Endothelial cell (in vitro differentiated cells): ENCODE data around the gene S100A1. TPM values are rescaled to one million over a fixed set of nuclear protein-coding genes. Genes with fewer than 3 reads are reported as not detected.

ENCODE experiments used
- DNase-seq: peaks from one replicate; pipeline ENCODE4 v3.0.0; 2021; ENCODE audit warnings: low spot score
- H3K27ac Mint-ChIP-seq: one replicate; pipeline ENCODE4 v1.8.0; 2021; ENCODE audit warnings: mixed read lengths, inconsistent platforms; ENCODE audit not compliant: unreplicated experiment
- H3K27me3 Mint-ChIP-seq: one replicate; pipeline ENCODE4 v1.8.0; 2021; ENCODE audit warnings: mild to moderate bottlenecking, moderate library complexity, mixed read lengths, inconsistent platforms; ENCODE audit not compliant: unreplicated experiment
- H3K36me3 Mint-ChIP-seq: one replicate; pipeline ENCODE4 v1.8.0; 2021; ENCODE audit warnings: mild to moderate bottlenecking, low read depth, mixed read lengths, inconsistent platforms; ENCODE audit not compliant: unreplicated experiment
- H3K4me1 Mint-ChIP-seq: one replicate; pipeline ENCODE4 v1.8.0; 2021; ENCODE audit warnings: mild to moderate bottlenecking, mixed read lengths, inconsistent platforms; ENCODE audit not compliant: unreplicated experiment
- H3K4me3 Mint-ChIP-seq: one replicate; pipeline ENCODE4 v1.8.0; 2021; ENCODE audit warnings: mild to moderate bottlenecking, mixed read lengths, inconsistent platforms; ENCODE audit not compliant: unreplicated experiment
- H3K9me3 Mint-ChIP-seq: one replicate; pipeline ENCODE4 v1.8.0; 2021; ENCODE audit warnings: mixed read lengths, inconsistent platforms; ENCODE audit not compliant: unreplicated experiment
- CTCF ChIP-seq: fragments of 200-600 bp; sonication (generic); IDR thresholded peaks from one replicate; pipeline ENCODE4 v1.5.0; 2021; ENCODE audit warnings: antibody characterized with exemption; ENCODE audit not compliant: unreplicated experiment
- total RNA-seq: library from RNA; stranded (reverse); fragmentation: NEBNext Ultra II Directional; extraction: Animal tissue kit (Norgen Biotek cat#: 25700); gene quantifications from one replicate; pipeline ENCODE4 v1.2.1, GENCODE V29; 2021; ENCODE audit not compliant: unreplicated experiment

S100A1 gene
- total RNA-seq, 1 donor from 2014 or later, result not detected

DNA sequence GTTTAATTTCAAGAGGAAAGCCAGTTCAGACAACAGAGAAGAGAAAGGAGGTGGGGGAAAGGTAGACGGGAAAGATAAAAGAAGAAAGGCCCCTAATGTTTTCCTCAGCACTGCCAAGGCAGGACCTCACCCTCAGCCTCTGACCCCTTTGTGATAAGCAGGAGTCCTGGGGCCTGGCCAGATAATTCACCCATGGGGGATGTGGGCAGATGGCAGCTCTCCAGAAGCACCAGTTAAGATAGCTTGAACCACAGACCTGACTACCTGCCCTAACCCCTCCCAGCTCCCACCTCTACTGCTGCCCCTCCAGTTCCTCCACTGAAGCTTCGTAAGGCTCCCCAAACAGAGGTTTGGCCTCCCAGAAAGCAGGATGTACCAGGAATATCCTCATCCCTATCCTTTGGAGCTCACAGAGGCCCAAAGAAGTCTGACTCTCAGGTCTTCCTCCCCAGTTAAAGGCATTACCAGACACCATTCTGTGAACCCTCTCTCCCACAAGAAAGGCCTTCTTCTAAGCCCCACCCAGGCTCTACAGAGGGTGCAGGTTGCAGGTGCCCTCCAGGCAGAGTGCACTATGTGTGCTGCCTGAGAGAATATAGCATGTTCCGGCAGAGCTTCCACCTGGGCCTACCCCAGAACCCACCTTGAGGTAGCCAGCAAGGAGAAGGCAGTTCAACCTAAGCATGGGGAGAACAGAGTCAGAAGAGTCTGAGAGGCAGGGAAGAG, 21.1 kb downstream of the S100A1 start:
- Mint-ChIP-seq H3K9me3 (no peaks in the 10 kb centered on the region), H3K4me1 (peaks cover 3% of the 10 kb centered on the region), H3K36me3 (peaks cover 25% of the 10 kb centered on the region), H3K4me3 (no peak overlapping the region), H3K27ac (no peak overlapping the region), H3K27me3 (peaks cover 7% of the 10 kb centered on the region)
- TF ChIP-seq CTCF, result no peak
- no peak for DNase-seq

GRCh38 chr1:153649863-153650235, 21.6 kb downstream of the S100A1 start:
- no peak overlapping the region for H3K4me3 Mint-ChIP-seq
- DNase-seq, result no peak
- H3K27ac Mint-ChIP-seq, result no peak overlapping the region
- H3K27me3 Mint-ChIP-seq, result peaks cover 7% of the 10 kb centered on the region
- no peak for TF ChIP-seq CTCF
- H3K9me3 Mint-ChIP-seq, result no peaks in the 10 kb centered on the region
- H3K4me1 Mint-ChIP-seq, result peaks cover 3% of the 10 kb centered on the region
- peaks cover 20% of the 10 kb centered on the region for H3K36me3 Mint-ChIP-seq

GRCh38 chr1:153651771-153652170, 23.5 kb downstream of the S100A1 start:
- peaks cover 7% of the 10 kb centered on the region for H3K27me3 Mint-ChIP-seq
- TF ChIP-seq CTCF, result no peak
- no peak overlapping the region for H3K27ac Mint-ChIP-seq
- no peak for DNase-seq
- peaks cover 3% of the 10 kb centered on the region for H3K4me1 Mint-ChIP-seq
- peaks cover 5% of the 10 kb centered on the region for H3K36me3 Mint-ChIP-seq
- H3K4me3 Mint-ChIP-seq, result no peak overlapping the region
- H3K9me3 Mint-ChIP-seq, result no peaks in the 10 kb centered on the region

- Mint-ChIP-seq H3K27ac (no peak overlapping the region), H3K4me3 (no peak overlapping the region), H3K9me3 (no peaks in the 10 kb centered on the region), H3K4me1 (peaks cover 3% of the 10 kb centered on the region), H3K27me3 (peaks cover 5% of the 10 kb centered on the region), H3K36me3 (no peaks in the 10 kb centered on the region)
- no peak for TF ChIP-seq CTCF
- no peak for DNase-seq
These were observed 24.7 kb downstream of the S100A1 start for GRCh38 chr1:153652805-153653500.

- Mint-ChIP-seq H3K36me3 (no peaks in the 10 kb centered on the region), H3K4me3 (no peak overlapping the region), H3K27me3 (peaks cover 6% of the 10 kb centered on the region), H3K4me1 (peaks cover 6% of the 10 kb centered on the region), H3K27ac (no peak overlapping the region), H3K9me3 (no peaks in the 10 kb centered on the region)
- no peak for DNase-seq
- no peak for TF ChIP-seq CTCF
These were observed 27.1 kb downstream of the S100A1 start for GRCh38 chr1:153655333-153655732.
